Stimulated activated CD8-positive, alpha-beta memory T cell treated with anti-CD3 and anti-CD28 coated beads, Interleukin-7, amount 100 ng/mL, for 1 hour (primary cell): ENCODE measurements around the gene EIF3L.

Source experiments
- DNase-seq, 2 donors: peaks; one replicate each; pipeline ENCODE4 v3.0.0-alpha.2; 2020; ENCODE audit warnings: low read depth in 2 of 2

EIF3L gene

DNA sequence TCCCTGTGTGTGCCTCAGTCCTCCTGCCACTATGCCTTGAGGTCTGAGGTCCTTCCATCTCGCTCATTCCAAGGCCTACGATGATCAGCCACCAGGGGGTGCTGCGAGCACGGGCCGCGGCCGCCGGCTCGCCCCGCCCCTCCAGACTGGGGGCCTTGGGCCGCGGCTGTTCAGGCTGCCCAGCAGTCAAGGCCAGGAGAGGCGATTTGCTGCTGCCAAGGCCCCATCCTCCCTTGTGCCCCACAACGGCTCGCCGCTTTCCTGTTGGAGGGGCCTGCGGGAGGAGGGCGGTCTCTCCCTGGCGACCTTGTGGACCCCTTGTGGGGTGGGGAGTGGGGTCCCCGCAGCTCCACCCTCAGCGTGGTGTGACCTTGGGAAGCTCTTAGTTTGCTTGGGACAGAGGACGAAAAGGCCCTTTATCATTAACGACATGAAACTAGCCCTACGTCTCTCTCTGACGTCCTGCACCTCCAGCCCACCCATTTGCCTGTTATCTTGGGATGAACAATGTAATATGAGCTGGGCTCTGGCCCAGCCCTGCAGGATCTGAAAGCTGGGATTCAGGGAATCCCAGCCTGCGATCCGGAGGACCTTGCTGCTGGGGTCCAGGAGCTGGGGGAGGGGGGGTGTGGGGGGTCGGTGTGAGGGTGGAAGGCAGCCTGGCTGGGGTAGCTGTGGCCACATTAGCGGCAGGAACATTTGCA, 31.4 kb upstream of the EIF3L start:
- peak; percentile 58 to 75 for DNase-seq

DNA sequence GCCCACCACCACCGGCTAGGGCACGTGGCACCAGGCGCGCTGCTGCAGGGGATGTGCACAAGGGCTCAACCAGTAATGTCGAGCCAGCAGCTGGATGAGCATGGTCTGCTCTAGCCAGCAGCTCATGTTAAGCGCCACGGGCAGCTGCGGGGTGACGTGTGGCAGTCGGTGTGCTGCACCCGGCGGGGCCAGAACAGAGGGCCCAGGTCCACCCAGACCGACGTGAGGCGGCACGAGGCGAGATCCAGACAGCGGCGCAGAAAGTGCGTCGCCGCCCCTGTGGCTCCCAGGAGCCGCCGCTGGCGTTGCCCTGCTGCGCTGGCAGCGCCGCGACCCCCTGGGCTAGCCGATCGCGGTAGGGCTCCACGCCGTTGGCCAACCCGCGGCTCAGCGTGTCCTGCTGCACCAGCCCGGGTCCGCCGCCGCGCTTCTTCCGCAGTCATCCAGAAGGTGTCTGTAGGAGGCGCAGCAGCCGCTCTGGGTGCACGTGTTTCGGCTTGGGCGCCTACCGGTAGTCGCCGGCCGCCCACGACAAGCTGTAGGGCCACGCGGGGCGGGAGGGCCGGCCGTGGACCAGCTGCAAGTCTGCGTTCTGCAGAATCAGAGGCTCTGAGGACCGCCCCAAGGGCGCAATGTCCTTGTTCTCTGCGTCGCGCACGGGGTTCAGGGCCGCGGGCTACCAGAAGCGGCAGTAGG, 30.7 kb upstream of the EIF3L start:
- DNase-seq = peak; percentile 17 to 30

DNA sequence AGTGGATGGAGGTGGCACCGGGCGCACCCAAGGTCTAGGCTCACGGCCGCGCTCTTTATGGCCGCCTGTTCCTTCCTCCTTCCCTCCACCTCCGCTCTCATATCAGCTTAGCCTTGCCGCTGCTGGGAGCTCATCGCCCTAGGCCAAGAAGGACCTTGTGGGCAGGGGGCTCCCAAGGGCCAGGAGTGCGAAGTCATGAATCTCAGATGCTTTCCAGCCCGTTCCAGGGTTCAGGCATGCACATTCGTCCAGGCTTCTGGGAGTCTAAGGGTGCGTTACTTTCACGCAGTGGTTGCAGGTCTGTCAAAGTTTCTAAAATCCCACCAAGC, 30.1 kb upstream of the EIF3L start:
- DNase-seq = no peak

DNA sequence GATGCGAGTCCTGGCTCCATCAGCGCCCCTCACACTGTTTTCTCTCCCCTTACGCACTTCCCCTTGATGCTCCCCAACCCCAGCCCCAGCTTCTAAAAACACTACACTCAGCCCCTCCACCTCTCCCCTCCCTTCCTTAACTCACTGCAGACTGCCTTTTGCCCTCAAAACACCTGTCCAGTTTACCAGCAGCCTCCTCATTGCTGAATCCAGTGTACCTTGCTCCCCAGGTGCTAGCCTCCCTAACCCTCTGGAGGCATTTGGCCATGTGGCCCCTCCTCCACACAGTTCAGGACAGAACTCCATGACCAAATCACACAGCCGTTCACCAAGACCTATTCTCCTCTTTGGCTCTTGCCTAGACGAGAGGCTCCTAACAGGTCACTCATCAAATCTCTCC, 28.9 kb upstream of the EIF3L start:
- no peak for DNase-seq

- DNase-seq = no peak
These were observed 27.0 kb upstream of the EIF3L start for GRCh38 chr22:37822079-37822833.

- no peak for DNase-seq
These were observed 25.9 kb upstream of the EIF3L start, which contains the start of gene GALR3 for GRCh38 chr22:37823134-37823985. TSS of gene GALR3 (plus strand) at chr22:37823382. CDS start at chr22:37823407, 25 bp downstream.

DNA sequence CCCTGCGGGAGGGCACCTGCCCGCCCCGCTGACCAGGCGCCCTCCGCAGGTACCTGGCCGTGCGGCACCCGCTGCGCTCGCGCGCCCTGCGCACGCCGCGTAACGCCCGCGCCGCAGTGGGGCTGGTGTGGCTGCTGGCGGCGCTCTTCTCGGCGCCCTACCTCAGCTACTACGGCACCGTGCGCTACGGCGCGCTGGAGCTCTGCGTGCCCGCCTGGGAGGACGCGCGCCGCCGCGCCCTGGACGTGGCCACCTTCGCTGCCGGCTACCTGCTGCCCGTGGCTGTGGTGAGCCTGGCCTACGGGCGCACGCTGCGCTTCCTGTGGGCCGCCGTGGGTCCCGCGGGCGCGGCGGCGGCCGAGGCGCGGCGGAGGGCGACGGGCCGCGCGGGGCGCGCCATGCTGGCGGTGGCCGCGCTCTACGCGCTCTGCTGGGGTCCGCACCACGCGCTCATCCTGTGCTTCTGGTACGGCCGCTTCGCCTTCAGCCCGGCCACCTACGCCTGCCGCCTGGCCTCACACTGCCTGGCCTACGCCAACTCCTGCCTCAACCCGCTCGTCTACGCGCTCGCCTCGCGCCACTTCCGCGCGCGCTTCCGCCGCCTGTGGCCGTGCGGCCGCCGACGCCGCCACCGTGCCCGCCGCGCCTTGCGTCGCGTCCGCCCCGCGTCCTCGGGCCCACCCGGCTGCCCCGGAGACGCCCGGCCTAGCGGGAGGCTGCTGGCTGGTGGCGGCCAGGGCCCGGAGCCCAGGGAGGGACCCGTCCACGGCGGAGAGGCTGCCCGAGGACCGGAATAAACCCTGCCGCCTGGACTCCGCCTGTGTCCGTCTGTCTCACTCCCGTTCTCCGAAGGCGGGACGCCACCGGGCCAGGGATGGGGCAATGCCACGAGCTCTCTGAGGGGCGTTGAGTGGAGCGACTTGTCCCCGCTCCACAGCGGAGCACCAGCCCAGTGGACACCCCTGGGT, 24.3 kb upstream of the EIF3L start:
- no peak for DNase-seq

DNA sequence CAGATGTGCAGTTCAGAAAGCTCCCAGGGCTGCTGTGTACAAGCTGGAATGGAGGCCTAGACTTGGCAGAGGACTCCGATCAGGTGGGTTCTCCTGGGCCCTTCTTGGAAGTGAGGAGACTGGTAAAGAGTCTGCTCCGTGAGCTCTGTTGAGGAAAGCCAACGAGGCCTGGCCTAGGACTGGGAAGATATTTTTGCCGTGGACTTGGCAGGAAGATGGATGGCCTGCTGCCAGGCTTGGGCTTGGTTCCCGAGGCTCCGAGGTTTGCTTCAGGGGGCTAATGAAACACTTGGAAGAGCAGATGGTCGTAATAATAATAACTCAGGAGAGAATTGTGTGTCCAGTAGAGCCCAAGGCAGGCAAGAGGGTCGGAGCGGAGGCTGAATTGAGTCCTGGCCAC, 22.2 kb upstream of the EIF3L start:
- no peak for DNase-seq

DNA sequence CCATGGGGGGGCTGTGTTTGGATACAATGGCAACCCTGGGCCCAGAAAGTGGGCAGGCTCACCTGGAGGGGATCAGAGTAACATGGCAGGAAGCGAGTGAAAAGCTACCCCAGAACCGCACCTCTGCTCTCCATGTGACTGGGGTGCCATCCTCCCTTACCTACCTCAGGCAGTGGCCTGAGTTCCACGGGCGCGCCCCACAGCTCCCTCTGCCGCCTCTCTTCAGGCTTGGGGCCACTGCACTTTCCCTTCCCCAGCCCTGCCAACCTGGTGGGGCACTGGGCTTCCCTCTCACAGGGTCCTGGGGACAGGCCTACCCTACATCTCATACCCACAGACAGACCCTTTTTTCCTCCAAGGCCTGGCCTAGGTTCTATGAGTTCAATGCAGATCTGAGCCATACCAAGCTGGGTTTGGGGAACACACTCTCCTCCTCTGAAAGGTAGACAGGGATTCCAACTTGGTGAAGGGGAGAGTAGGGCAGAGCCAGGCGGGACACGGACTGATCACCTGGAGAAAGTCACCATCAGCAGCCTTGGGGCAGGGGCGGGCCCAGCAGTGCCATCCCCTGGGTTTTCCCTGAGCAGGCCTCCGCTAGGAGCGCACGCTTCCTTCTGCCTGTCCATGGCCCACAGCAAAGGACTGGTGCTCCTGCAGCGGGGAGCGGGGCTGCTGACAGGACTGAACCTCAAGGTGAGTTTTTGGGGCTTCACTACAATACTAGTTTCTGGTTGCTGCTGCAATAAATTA, 19.0 kb upstream of the EIF3L start:
- DNase-seq = no peak

GRCh38 chr22:37831472-37831871, 17.7 kb upstream of the EIF3L start:
- DNase-seq = no peak

DNA sequence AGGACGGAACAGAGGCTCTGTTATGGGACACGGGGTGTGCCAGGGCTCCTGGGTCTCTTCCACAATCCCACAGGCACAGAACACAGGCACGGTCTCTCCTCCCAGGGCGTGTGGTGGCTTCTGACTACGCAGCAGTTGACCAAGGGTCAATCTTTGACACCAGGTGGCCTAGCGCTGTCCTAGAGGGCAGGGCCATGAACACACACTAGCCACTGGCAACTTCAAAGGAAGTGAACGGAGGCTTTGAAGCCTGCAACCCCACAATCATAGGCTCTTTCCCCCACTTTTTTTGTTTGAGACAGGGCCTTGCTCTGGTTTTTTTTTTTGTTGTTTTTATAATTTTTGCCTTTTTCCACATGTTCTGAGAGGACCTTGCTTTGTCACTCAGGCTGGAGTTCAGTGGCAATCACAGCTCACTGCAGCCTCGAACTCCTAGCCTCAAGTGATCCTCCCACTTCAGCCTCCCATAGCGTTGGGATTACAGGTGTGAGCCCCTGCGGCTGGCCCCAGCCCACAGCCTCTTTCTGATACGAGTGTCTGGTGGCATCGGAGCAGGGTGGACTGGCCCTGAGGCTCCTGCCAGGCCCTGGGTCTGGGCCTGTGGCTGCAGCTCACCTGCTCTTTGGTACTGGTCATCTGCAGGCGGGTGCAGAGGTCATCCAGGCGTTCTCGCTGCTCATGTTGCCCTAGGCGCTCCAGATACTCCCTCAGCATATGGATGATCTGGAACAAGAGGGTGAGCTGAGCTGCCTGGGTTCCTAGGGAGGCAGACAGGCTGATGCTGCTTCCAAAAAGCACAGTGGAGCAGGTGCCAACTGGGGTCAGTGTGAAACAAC, 17.0 kb upstream of the EIF3L start:
- no peak for DNase-seq

DNA sequence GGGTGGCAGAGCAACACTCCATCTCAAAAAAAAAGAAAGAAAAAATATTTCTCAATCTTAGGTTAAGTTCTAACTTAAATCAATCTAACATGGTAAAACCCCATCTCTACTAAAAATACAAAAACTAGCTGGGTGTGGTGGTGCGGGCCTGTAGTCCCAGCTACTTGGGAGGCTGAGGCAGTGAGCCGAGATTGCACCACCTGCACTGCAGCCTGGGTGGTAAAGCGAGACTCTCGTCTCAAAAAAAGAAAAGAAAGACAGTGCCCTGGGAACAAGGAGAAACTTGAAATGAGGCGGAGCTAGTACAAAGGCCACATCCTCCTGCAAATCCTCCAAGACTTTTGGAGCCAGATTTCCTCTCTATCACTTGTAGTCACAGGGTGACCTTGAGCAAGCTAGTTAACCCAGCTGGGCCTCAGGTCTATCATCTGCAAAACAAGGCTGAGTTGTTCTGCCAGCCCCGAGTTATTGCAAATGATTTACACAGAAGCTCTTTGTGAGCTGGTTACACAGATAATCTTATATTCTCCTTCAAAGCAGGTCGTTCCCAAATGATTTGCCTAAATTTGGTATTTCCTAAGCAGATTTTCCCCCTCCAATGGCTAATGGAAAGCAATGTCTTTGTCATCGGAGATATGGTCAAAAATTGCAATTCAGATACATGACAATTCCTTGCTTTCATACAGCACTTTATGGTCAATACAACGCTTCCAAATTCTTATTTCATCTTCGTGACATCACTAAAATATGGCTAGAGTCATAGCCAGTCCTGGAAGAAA, 7.0 kb upstream of the EIF3L start:
- no peak for DNase-seq

GRCh38 chr22:37843741-37844089, 5.5 kb upstream of the EIF3L start:
- peak; percentile 9 to 14 for DNase-seq

DNA sequence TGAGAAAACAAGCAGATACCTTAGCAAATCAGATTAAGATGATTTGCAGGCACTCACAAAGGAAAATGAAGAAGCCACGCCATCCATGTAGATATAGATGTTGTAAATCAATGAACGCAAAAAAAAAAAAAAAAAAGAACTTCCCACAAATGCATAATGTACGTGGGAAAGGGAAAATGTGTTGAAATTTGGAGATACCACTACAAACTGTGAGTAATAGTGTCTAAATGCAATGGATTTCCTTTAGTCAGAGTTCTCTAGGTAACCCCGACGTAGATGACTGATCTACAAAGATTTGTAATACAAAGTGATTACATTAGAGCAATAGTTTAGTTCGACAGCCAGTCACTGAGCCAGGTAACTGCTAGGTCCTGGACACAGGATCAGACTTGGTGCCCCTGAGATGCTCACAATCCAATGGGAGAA, 4.3 kb upstream of the EIF3L start:
- DNase-seq = no peak

GRCh38 chr22:37846433-37846832, 2.8 kb upstream of the EIF3L start:
- DNase-seq = no peak

- no peak for DNase-seq
These were observed 581 bp upstream of the EIF3L start for GRCh38 chr22:37848587-37849088.

DNA sequence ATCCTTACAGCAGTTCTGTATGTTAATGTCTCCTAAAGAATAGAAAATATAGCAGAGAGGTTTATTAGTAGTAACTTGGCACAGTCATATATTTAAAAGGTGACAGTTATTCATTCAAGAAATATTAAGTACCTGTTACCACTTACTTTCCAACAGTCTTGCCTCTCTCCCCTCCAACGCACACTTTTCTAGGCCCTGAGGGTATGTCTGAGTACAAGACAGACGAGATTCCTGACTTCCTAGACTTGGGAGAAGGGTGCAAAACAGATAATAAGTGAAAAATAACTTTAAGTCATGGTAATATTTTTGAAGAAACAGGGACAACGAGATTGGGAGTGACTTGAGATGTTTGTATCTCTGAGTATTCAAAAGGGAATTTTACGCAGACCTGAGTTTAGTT, 1.6 kb downstream of the EIF3L start:
- no peak for DNase-seq

DNA sequence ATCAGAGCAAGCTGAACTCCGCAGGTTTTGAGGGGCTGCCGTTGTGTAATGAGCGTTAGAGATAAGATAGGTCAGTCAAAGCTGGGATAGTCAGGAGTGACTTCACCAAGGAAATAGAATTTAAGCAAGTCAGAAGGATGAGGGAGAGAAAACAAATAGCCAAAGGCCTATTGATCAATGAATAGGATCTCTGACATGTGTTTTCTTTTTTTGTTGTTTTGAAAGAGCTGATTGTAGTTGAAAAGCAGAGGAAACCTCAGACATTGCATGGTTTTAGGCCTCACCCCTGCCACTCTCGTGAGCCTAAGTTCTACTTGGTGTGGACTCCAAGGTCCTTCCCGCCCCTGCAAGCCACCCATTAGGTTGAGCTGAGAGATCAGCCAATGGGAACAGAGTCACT, 3.2 kb downstream of the EIF3L start:
- DNase-seq = no peak
